T-cell (primary cell): ENCODE measurements around the gene RPL37. TPM values are rescaled to one million over a fixed set of nuclear protein-coding genes. Genes with fewer than 3 reads are reported as not detected.
"Not testable (repeated sequence)": the region's sequence is repeated elsewhere in the genome, so short reads cannot be mapped to it uniquely, and the experiment has no call there.

ENCODE experiments used
- ATAC-seq, 4 experiments: fragments of 200-7000 bp in 3 of 4; fragments of 150-1000 bp in 1 of 4; cut with Tn5 transposase; replicated peaks in 1 of 4; 1 replicate in 3 of 4; 2 replicates in 1 of 4; pipeline ENCODE4 v1.10.0; 2021; ENCODE audit warnings: moderate library complexity in 3 of 4, mild to moderate bottlenecking in 2 of 4, moderate number of reproducible peaks in 1 of 4
- CTCF ChIA-PET, 2 donors: fragments of 300-600 bp; sonication (Branson Sonifier 250); formaldehyde crosslinking; loops; one replicate each; lab custom pipeline; 2022; ENCODE audit warnings: antibody characterized with exemption in 2 of 2; lab: Charles Lee
- POLR2A ChIA-PET, 2 donors: fragments of 300-600 bp; sonication (Branson Sonifier 250); formaldehyde crosslinking; loops; one replicate each; lab custom pipeline; 2022; ENCODE audit warnings: antibody characterized with exemption in 2 of 2; lab: Charles Lee
- DNase-seq, 35 experiments: peaks; one replicate each; pipeline versions ENCODE4 v3.0.0 to v3.0.0-alpha.2; 2013 to 2023
- H3K27ac ChIP-seq: one replicate; pipeline ENCODE4 v1.5.1; 2013; ENCODE audit warnings: low read length
- H3K27me3 ChIP-seq, 2 experiments: replicated peaks in 1 of 2; 1 replicate in 1 of 2; 2 replicates in 1 of 2; pipeline versions ENCODE4 v1.6.1 to v1.7.0; 2013; ENCODE audit warnings: low read length in 1 of 2, mixed read lengths in 1 of 2; ENCODE audit not compliant: control insufficient read depth in 2 of 2, insufficient read depth in 2 of 2; ENCODE audit errors: extremely low read depth in 1 of 2
- H3K36me3 ChIP-seq, 2 donors: 1 replicate in 1 of 2; 2 replicates in 1 of 2; pipeline versions ENCODE4 v1.6.1 to v1.7.0; 2013; ENCODE audit warnings: low read length in 1 of 2; ENCODE audit not compliant: control insufficient read depth in 2 of 2, insufficient read depth in 1 of 2; ENCODE audit errors: extremely low read depth in 1 of 2
- H3K4me1 ChIP-seq, 2 experiments: 1 replicate in 1 of 2; 2 replicates in 1 of 2; pipeline versions ENCODE4 v1.6.1 to v1.7.0; 2013; ENCODE audit warnings: low read length in 2 of 2, mixed read lengths in 1 of 2; ENCODE audit not compliant: insufficient read depth in 2 of 2, control insufficient read depth in 1 of 2; ENCODE audit errors: extremely low read depth in 1 of 2
- H3K4me3 ChIP-seq, 2 donors: 1 replicate in 1 of 2; 2 replicates in 1 of 2; pipeline versions ENCODE4 v1.5.1 to v1.7.0; 2013; ENCODE audit warnings: mild to moderate bottlenecking in 2 of 2, low read length in 1 of 2, moderate library complexity in 1 of 2; ENCODE audit not compliant: control insufficient read depth in 1 of 2; ENCODE audit errors: extremely low read depth in 1 of 2
- H3K9me3 ChIP-seq: 2 replicates; pipeline ENCODE4 v1.7.0; 2013
- H3K27ac Mint-ChIP-seq, 2 donors: one replicate each; pipeline ENCODE4 v1.8.0; 2020 to 2021; ENCODE audit warnings: mild to moderate bottlenecking in 2 of 2, mixed read lengths in 2 of 2
- H3K27me3 Mint-ChIP-seq, 2 donors: one replicate each; pipeline ENCODE4 v1.8.0; 2021 to 2022; ENCODE audit warnings: mixed read lengths in 2 of 2
- H3K36me3 Mint-ChIP-seq: one replicate; pipeline ENCODE4 v1.8.0; 2021; ENCODE audit warnings: mixed read lengths
- H3K4me1 Mint-ChIP-seq, 3 donors: one replicate each; pipeline ENCODE4 v1.8.0; 2020 to 2022; ENCODE audit warnings: mixed read lengths in 3 of 3, mild to moderate bottlenecking in 1 of 3
- H3K4me3 Mint-ChIP-seq, 3 donors: one replicate each; pipeline ENCODE4 v1.8.0; 2020 to 2022; ENCODE audit warnings: mild to moderate bottlenecking in 3 of 3, mixed read lengths in 3 of 3, moderate library complexity in 3 of 3
- H3K9me3 Mint-ChIP-seq, 3 donors: one replicate each; pipeline ENCODE4 v1.8.0; 2020 to 2022; ENCODE audit warnings: mixed read lengths in 3 of 3
- WGBS: methylation state at CpG from one replicate; pipeline ENCODE4 v1.1.5; 2013; ENCODE audit warnings: missing lambda C conversion rate; ENCODE audit not compliant: insufficient coverage; 5-methylcytosine and 5-hydroxymethylcytosine counted together
- total RNA-seq, 35 experiments: library from RNA in 6 of 35; stranded (reverse) in 6 of 35; fragments of 120-200 nt in 1 of 35; gene quantifications; one replicate each; pipeline versions ENCODE4 v1.2.1 to v1.2.4 and lab custom pipeline; 2013 to 2026

The RPL37 gene
- total RNA-seq, 5 donors from 2014 or later (not counting 1 experiment from before 2014, with no cell fraction given), result 2,003 to 2,190 (median 2,100) TPM

GRCh38 chr5:40796487-40796889, 38.5 kb downstream of the RPL37 start:
- POLR2A ChIA-PET, result no interaction called here
- Mint-ChIP-seq H3K27me3 (no peaks in the 10 kb centered on the region), H3K4me3 (peak overlapping the region; percentile 88 to 90 (median 89)), H3K27ac (no peak overlapping the region), H3K36me3 (peaks cover 17% of the 10 kb centered on the region), H3K4me1 (peaks cover 47 to 58% (median 57%) of the 10 kb centered on the region in 3 donors), H3K9me3 (no peaks in the 10 kb centered on the region)
- no CpG with 5 or more reads among the region's 3 CpGs for WGBS
- no peak overlapping the region for H3K27ac ChIP-seq
- no peak for DNase-seq
- ATAC-seq, result no peak
- CTCF ChIA-PET, result interaction anchor here in 1 of 2 donors (0.6 kb wide), 1 partner anchor 143 kb away, joined by 3 read pairs; no protein-coding TSS in a partner anchor
- peaks cover 11 to 12% of the 10 kb centered on the region in 2 experiments for H3K4me1 ChIP-seq
- peaks cover 0 to 6% of the 10 kb centered on the region in 2 donors for H3K36me3 ChIP-seq
- no peak overlapping the region for H3K4me3 ChIP-seq
- no peaks in the 10 kb centered on the region for H3K9me3 ChIP-seq
- no peaks in the 10 kb centered on the region for H3K27me3 ChIP-seq

- H3K9me3 ChIP-seq, DNase-seq, H3K4me3 Mint-ChIP-seq, POLR2A ChIA-PET, H3K36me3 ChIP-seq, CTCF ChIA-PET, H3K27ac ChIP-seq, H3K27me3 Mint-ChIP-seq, H3K27ac Mint-ChIP-seq, H3K4me3 ChIP-seq, ATAC-seq, H3K9me3 Mint-ChIP-seq, H3K27me3 ChIP-seq: not testable (repeated sequence)
- Mint-ChIP-seq H3K4me1 (peaks cover 63 to 74% (median 71%) of the 10 kb centered on the region in 3 donors), H3K36me3 (peaks cover 21% of the 10 kb centered on the region)
- 100% methylated on average over 1 of the region's 3 CpGs for WGBS
- peaks cover 12 to 13% of the 10 kb centered on the region in 2 experiments for H3K4me1 ChIP-seq
Measured at GRCh38 chr5:40794877-40795276, 40.1 kb downstream of the RPL37 start.

GRCh38 chr5:40794340-40794739, 40.7 kb downstream of the RPL37 start:
- H3K4me1 Mint-ChIP-seq, result peaks cover 68 to 76% (median 75%) of the 10 kb centered on the region in 3 donors
- H3K4me3 Mint-ChIP-seq, result not testable (repeated sequence)

GRCh38 chr5:40792691-40793090, 42.3 kb downstream of the RPL37 start:
- not testable (repeated sequence) for DNase-seq, H3K27ac ChIP-seq, H3K36me3 ChIP-seq, H3K9me3 Mint-ChIP-seq, H3K27ac Mint-ChIP-seq, H3K9me3 ChIP-seq, H3K27me3 Mint-ChIP-seq, H3K4me3 ChIP-seq, H3K4me3 Mint-ChIP-seq, ATAC-seq, H3K27me3 ChIP-seq
- WGBS, result no CpG with 5 or more reads among the region's 10 CpGs
- peaks cover 8 to 12% of the 10 kb centered on the region in 2 experiments for H3K4me1 ChIP-seq
- Mint-ChIP-seq H3K4me1 (peaks cover 77 to 87% (median 85%) of the 10 kb centered on the region in 3 donors), H3K36me3 (peaks cover 39% of the 10 kb centered on the region)
- CTCF ChIA-PET, result interaction anchor here in 1 of 2 donors (0.6 kb wide), 1 partner anchor 31 kb away, joined by 3 read pairs; no protein-coding TSS in a partner anchor
- POLR2A ChIA-PET, result interaction anchor here in 1 of 2 donors (0.6 kb wide), 1 partner anchor 41 kb away, joined by 3 read pairs; no protein-coding TSS in a partner anchor

More at GRCh38 chr5:40794340-40794739, 40.7 kb downstream of the RPL37 start:
- DNase-seq, H3K27ac Mint-ChIP-seq, H3K9me3 ChIP-seq, H3K9me3 Mint-ChIP-seq, CTCF ChIA-PET, H3K27me3 Mint-ChIP-seq, H3K36me3 ChIP-seq, H3K27ac ChIP-seq, POLR2A ChIA-PET, H3K4me3 ChIP-seq, H3K27me3 ChIP-seq, ATAC-seq: not testable (repeated sequence)
- H3K36me3 Mint-ChIP-seq, result peaks cover 23% of the 10 kb centered on the region
- peaks cover 12 to 14% of the 10 kb centered on the region in 2 experiments for H3K4me1 ChIP-seq

GRCh38 chr5:40791715-40792139, 43.3 kb downstream of the RPL37 start:
- no peaks in the 10 kb centered on the region for H3K27me3 ChIP-seq
- peaks cover 0 to 6% of the 10 kb centered on the region in 2 donors for H3K36me3 ChIP-seq
- no peak for ATAC-seq
- WGBS, result no CpG with 5 or more reads among the region's 3 CpGs
- ChIA-PET POLR2A (no interaction called here), CTCF (interaction anchor here (0.6 kb wide), 2 partner anchors 14 to 467 kb away, joined by 3 to 4 read pairs; no protein-coding TSS in a partner anchor)
- peaks cover 8% of the 10 kb centered on the region in 2 experiments for H3K4me1 ChIP-seq
- no peaks in the 10 kb centered on the region for H3K9me3 ChIP-seq
- H3K4me1 Mint-ChIP-seq, result peaks cover 79 to 85% (median 82%) of the 10 kb centered on the region in 3 donors
- H3K4me3 Mint-ChIP-seq, result no peak overlapping the region
- H3K36me3 Mint-ChIP-seq, result peaks cover 43% of the 10 kb centered on the region
- H3K9me3 Mint-ChIP-seq, result peaks cover 0 to 8% (median 3%) of the 10 kb centered on the region in 3 donors
- no peak overlapping the region for H3K4me3 ChIP-seq
- no peak overlapping the region for H3K27ac Mint-ChIP-seq
- H3K27me3 Mint-ChIP-seq, result no peaks in the 10 kb centered on the region
- no peak overlapping the region for H3K27ac ChIP-seq
- DNase-seq, result no peak

GRCh38 chr5:40790947-40791593, 44.0 kb downstream of the RPL37 start:
- peaks cover 0 to 8% (median 3%) of the 10 kb centered on the region in 3 donors for H3K9me3 Mint-ChIP-seq
- H3K36me3 Mint-ChIP-seq, result peaks cover 48% of the 10 kb centered on the region
- no peaks in the 10 kb centered on the region for H3K27me3 Mint-ChIP-seq
- Histone ChIP-seq H3K27ac (no peak overlapping the region), H3K27me3 (no peaks in the 10 kb centered on the region), H3K9me3 (no peaks in the 10 kb centered on the region), H3K36me3 (peaks cover 0 to 6% of the 10 kb centered on the region in 2 donors), H3K4me1 (peaks cover 2 to 5% of the 10 kb centered on the region in 2 experiments), H3K4me3 (no peak overlapping the region)
- ChIA-PET POLR2A (interaction anchor here (0.6 to 1.0 kb wide), 2 partner anchors 21 to 28 kb away, joined by 3 to 7 read pairs; no protein-coding TSS in a partner anchor), CTCF (interaction anchor here (0.6 kb wide), 2 partner anchors 15 to 467 kb away, joined by 3 to 4 read pairs; no protein-coding TSS in a partner anchor)
- DNase-seq, result no peak
- no peak overlapping the region for H3K27ac Mint-ChIP-seq
- WGBS, result no CpG with 5 or more reads among the region's 3 CpGs
- ATAC-seq, result no peak
- peak overlapping the region in 1 of 3 donors; percentile 31 for H3K4me3 Mint-ChIP-seq
- peaks cover 79 to 82% (median 80%) of the 10 kb centered on the region in 3 donors for H3K4me1 Mint-ChIP-seq
